Measurements from ENCODE around the gene EVI5.
"Not testable (repeated sequence)": the region's sequence is repeated elsewhere in the genome, so short reads cannot be mapped to it uniquely, and the experiment has no call there.

DNA sequence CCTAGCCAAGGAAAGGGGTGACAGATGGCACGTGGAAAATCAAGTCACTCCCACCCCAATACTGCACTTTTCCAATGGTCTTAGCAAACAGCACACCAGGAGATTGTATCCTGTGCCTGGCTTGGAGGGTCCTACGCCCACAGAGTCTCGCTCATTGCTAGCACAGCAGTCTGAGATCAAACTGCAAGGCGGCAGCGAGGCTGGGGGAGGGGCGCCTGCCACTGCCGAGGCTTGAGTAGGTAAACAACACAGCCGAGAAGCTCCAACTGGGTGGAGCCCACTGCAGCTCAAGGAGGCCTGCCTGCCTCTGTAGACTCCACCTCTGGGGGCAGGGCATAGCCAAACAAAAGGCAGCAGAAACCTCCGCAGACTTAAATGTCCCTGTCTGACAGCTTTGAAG lies 195.5 kb downstream of the EVI5 start:
- TF ChIP-seq, protein P1, sequence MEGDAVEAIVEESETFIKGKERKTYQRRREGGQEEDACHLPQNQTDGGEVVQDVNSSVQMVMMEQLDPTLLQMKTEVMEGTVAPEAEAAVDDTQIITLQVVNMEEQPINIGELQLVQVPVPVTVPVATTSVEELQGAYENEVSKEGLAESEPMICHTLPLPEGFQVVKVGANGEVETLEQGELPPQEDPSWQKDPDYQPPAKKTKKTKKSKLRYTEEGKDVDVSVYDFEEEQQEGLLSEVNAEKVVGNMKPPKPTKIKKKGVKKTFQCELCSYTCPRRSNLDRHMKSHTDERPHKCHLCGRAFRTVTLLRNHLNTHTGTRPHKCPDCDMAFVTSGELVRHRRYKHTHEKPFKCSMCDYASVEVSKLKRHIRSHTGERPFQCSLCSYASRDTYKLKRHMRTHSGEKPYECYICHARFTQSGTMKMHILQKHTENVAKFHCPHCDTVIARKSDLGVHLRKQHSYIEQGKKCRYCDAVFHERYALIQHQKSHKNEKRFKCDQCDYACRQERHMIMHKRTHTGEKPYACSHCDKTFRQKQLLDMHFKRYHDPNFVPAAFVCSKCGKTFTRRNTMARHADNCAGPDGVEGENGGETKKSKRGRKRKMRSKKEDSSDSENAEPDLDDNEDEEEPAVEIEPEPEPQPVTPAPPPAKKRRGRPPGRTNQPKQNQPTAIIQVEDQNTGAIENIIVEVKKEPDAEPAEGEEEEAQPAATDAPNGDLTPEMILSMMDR (IDR thresholded peaks at IDR 0.05): not testable (repeated sequence)
- TF ChIP-seq POLR2AphosphoS5 (IDR thresholded peaks at IDR 0.05): not testable (repeated sequence)

Data from gastroesophageal sphincter (tissue), 3 donors.